Measurements from ENCODE around the gene PCP4.

The PCP4 gene

GRCh38 chr21:39902986-39903385 lies 35.7 kb downstream of the PCP4 start:
- Histone ChIP-seq H3K36me3 (ENCODE audit: control insufficient read depth, insufficient read depth, low read length) (no peaks in the 10 kb centered on the region), H3K4me3 (ENCODE audit: low read length) (no peak overlapping the region), H3K9me3 (ENCODE audit: control insufficient read depth, low read length) (no peaks in the 10 kb centered on the region), H3K4me1 (ENCODE audit: control insufficient read depth, insufficient read depth, low read length) (no peaks in the 10 kb centered on the region), H3K9ac (ENCODE audit: low read length) (no peak overlapping the region), H3K27me3 (ENCODE audit: control insufficient read depth, insufficient read depth, low read length) (no peaks in the 10 kb centered on the region)

- H3K4me1 ChIP-seq (ENCODE audit: control insufficient read depth, insufficient read depth, low read length), result no peaks in the 10 kb centered on the region
Measured at GRCh38 chr21:39904457-39904856, 37.2 kb downstream of the PCP4 start.

GRCh38 chr21:39908265-39908923 lies 41.2 kb downstream of the PCP4 start:
- H3K9ac ChIP-seq (ENCODE audit: low read length), result no peak overlapping the region

More at GRCh38 chr21:39904457-39904856, 37.2 kb downstream of the PCP4 start:
- no peaks in the 10 kb centered on the region for H3K36me3 ChIP-seq (ENCODE audit: control insufficient read depth, insufficient read depth, low read length)
- H3K27me3 ChIP-seq (ENCODE audit: control insufficient read depth, insufficient read depth, low read length), result no peaks in the 10 kb centered on the region
- H3K9ac ChIP-seq (ENCODE audit: low read length), result no peak overlapping the region
- H3K9me3 ChIP-seq (ENCODE audit: control insufficient read depth, low read length), result no peaks in the 10 kb centered on the region
- no peak overlapping the region for H3K4me3 ChIP-seq (ENCODE audit: low read length)

GRCh38 chr21:39911286-39912199 lies 44.3 kb downstream of the PCP4 start:
- Histone ChIP-seq H3K9me3 (ENCODE audit: control insufficient read depth, low read length) (no peaks in the 10 kb centered on the region), H3K36me3 (ENCODE audit: control insufficient read depth, insufficient read depth, low read length) (no peaks in the 10 kb centered on the region), H3K4me3 (ENCODE audit: low read length) (no peak overlapping the region), H3K4me1 (ENCODE audit: control insufficient read depth, insufficient read depth, low read length) (no peaks in the 10 kb centered on the region), H3K9ac (ENCODE audit: low read length) (no peak overlapping the region), H3K27me3 (ENCODE audit: control insufficient read depth, insufficient read depth, low read length) (no peaks in the 10 kb centered on the region)

More at GRCh38 chr21:39908265-39908923, 41.2 kb downstream of the PCP4 start:
- no peaks in the 10 kb centered on the region for H3K9me3 ChIP-seq (ENCODE audit: control insufficient read depth, low read length)
- H3K4me1 ChIP-seq (ENCODE audit: control insufficient read depth, insufficient read depth, low read length), result no peaks in the 10 kb centered on the region
- no peaks in the 10 kb centered on the region for H3K27me3 ChIP-seq (ENCODE audit: control insufficient read depth, insufficient read depth, low read length)
- H3K4me3 ChIP-seq (ENCODE audit: low read length), result no peak overlapping the region
- H3K36me3 ChIP-seq (ENCODE audit: control insufficient read depth, insufficient read depth, low read length), result no peaks in the 10 kb centered on the region

- Histone ChIP-seq H3K4me3 (ENCODE audit: low read length) (no peak overlapping the region), H3K9me3 (ENCODE audit: control insufficient read depth, low read length) (no peaks in the 10 kb centered on the region), H3K9ac (ENCODE audit: low read length) (no peak overlapping the region), H3K4me1 (ENCODE audit: control insufficient read depth, insufficient read depth, low read length) (no peaks in the 10 kb centered on the region), H3K36me3 (ENCODE audit: control insufficient read depth, insufficient read depth, low read length) (no peaks in the 10 kb centered on the region), H3K27me3 (ENCODE audit: control insufficient read depth, insufficient read depth, low read length) (no peaks in the 10 kb centered on the region)
Measured at GRCh38 chr21:39913706-39914305, 46.6 kb downstream of the PCP4 start.

GRCh38 chr21:39915881-39916280 lies 48.6 kb downstream of the PCP4 start:
- Histone ChIP-seq H3K9me3 (ENCODE audit: control insufficient read depth, low read length) (no peaks in the 10 kb centered on the region), H3K4me1 (ENCODE audit: control insufficient read depth, insufficient read depth, low read length) (no peaks in the 10 kb centered on the region), H3K9ac (ENCODE audit: low read length) (no peak overlapping the region)

GRCh38 chr21:39918558-39918957 lies 51.3 kb downstream of the PCP4 start:
- no peaks in the 10 kb centered on the region for H3K9me3 ChIP-seq (ENCODE audit: control insufficient read depth, low read length)
- no peaks in the 10 kb centered on the region for H3K27me3 ChIP-seq (ENCODE audit: control insufficient read depth, insufficient read depth, low read length)
- no peaks in the 10 kb centered on the region for H3K4me1 ChIP-seq (ENCODE audit: control insufficient read depth, insufficient read depth, low read length)
- H3K36me3 ChIP-seq (ENCODE audit: control insufficient read depth, insufficient read depth, low read length), result no peaks in the 10 kb centered on the region
- no peak overlapping the region for H3K9ac ChIP-seq (ENCODE audit: low read length)
- H3K4me3 ChIP-seq (ENCODE audit: low read length), result no peak overlapping the region

More at GRCh38 chr21:39915881-39916280, 48.6 kb downstream of the PCP4 start:
- Histone ChIP-seq H3K36me3 (ENCODE audit: control insufficient read depth, insufficient read depth, low read length) (no peaks in the 10 kb centered on the region), H3K4me3 (ENCODE audit: low read length) (no peak overlapping the region), H3K27me3 (ENCODE audit: control insufficient read depth, insufficient read depth, low read length) (no peaks in the 10 kb centered on the region)

- Histone ChIP-seq H3K36me3 (ENCODE audit: control insufficient read depth, insufficient read depth, low read length) (no peaks in the 10 kb centered on the region), H3K9ac (ENCODE audit: low read length) (no peak overlapping the region), H3K27me3 (ENCODE audit: control insufficient read depth, insufficient read depth, low read length) (no peaks in the 10 kb centered on the region), H3K9me3 (ENCODE audit: control insufficient read depth, low read length) (no peaks in the 10 kb centered on the region), H3K4me1 (ENCODE audit: control insufficient read depth, insufficient read depth, low read length) (no peaks in the 10 kb centered on the region), H3K4me3 (ENCODE audit: low read length) (no peak overlapping the region)
Measured at GRCh38 chr21:39923476-39923875, 56.2 kb downstream of the PCP4 start.

- Histone ChIP-seq H3K4me3 (ENCODE audit: low read length) (no peak overlapping the region), H3K9ac (ENCODE audit: low read length) (no peak overlapping the region), H3K4me1 (ENCODE audit: control insufficient read depth, insufficient read depth, low read length) (no peaks in the 10 kb centered on the region), H3K9me3 (ENCODE audit: control insufficient read depth, low read length) (no peaks in the 10 kb centered on the region), H3K27me3 (ENCODE audit: control insufficient read depth, insufficient read depth, low read length) (no peaks in the 10 kb centered on the region), H3K36me3 (ENCODE audit: control insufficient read depth, insufficient read depth, low read length) (no peaks in the 10 kb centered on the region)
Measured at GRCh38 chr21:39924577-39925308, 57.5 kb downstream of the PCP4 start.

GRCh38 chr21:39927304-39927886 lies 60.2 kb downstream of the PCP4 start:
- H3K27me3 ChIP-seq (ENCODE audit: control insufficient read depth, insufficient read depth, low read length), result no peaks in the 10 kb centered on the region
- no peak overlapping the region for H3K9ac ChIP-seq (ENCODE audit: low read length)
- H3K4me3 ChIP-seq (ENCODE audit: low read length), result no peak overlapping the region
- no peaks in the 10 kb centered on the region for H3K4me1 ChIP-seq (ENCODE audit: control insufficient read depth, insufficient read depth, low read length)
- H3K36me3 ChIP-seq (ENCODE audit: control insufficient read depth, insufficient read depth, low read length), result no peaks in the 10 kb centered on the region
- no peaks in the 10 kb centered on the region for H3K9me3 ChIP-seq (ENCODE audit: control insufficient read depth, low read length)

- H3K9ac ChIP-seq (ENCODE audit: low read length), result no peak overlapping the region
- no peaks in the 10 kb centered on the region for H3K27me3 ChIP-seq (ENCODE audit: control insufficient read depth, insufficient read depth, low read length)
- no peaks in the 10 kb centered on the region for H3K4me1 ChIP-seq (ENCODE audit: control insufficient read depth, insufficient read depth, low read length)
- no peaks in the 10 kb centered on the region for H3K36me3 ChIP-seq (ENCODE audit: control insufficient read depth, insufficient read depth, low read length)
- no peaks in the 10 kb centered on the region for H3K9me3 ChIP-seq (ENCODE audit: control insufficient read depth, low read length)
- H3K4me3 ChIP-seq (ENCODE audit: low read length), result no peak overlapping the region
Measured at GRCh38 chr21:39932335-39932734, 65.1 kb downstream of the PCP4 start.

Data from mucosa of stomach (tissue), 1 donor.